GM20431 (cell line): Measurements from ENCODE around the gene CENPU.
"Not testable (repeated sequence)": the region's sequence is repeated elsewhere in the genome, so short reads cannot be mapped to it uniquely, and the experiment has no call there.

ENCODE experiments used
- in situ Hi-C: fragments of 300-500 bp; cut with MseI, MboI; formaldehyde crosslinking; loops from one replicate; pipeline ENCODE4 v1.15.0; 2020; ENCODE audit warnings: low sequenced_read_pairs; ENCODE audit not compliant: unreplicated experiment

CENPU gene, protein sequence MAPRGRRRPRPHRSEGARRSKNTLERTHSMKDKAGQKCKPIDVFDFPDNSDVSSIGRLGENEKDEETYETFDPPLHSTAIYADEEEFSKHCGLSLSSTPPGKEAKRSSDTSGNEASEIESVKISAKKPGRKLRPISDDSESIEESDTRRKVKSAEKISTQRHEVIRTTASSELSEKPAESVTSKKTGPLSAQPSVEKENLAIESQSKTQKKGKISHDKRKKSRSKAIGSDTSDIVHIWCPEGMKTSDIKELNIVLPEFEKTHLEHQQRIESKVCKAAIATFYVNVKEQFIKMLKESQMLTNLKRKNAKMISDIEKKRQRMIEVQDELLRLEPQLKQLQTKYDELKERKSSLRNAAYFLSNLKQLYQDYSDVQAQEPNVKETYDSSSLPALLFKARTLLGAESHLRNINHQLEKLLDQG

GRCh38 chr4:184733654-184734524 lies at the start of gene CENPU:
CENPU (minus strand) TSS chr4:184734096; CDS start chr4:184734062, 34 bp downstream.
- in situ Hi-C loops, result no loop called here

GRCh38 chr4:184782731-184783373 lies 49.0 kb upstream of the CENPU start:
- in situ Hi-C loops, result no loop called here

DNA sequence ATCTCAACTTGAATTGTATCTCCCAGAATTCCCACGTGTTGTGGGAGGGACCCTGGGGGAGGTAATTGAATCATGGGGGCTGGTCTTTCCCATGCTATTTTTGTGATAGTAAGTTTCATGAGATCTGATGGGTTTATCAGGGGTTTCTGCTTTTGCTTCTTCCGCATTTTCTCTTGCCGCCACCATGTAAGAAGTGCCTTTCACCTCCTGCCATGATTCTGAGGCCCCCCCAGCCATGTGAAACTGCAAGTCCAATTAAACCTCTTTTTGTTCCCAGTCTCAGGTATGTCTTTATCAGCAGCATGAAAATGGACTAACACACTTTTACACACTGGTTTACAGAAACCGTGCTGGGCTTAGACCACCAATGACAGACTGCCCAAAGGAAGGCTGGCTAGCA lies 45.3 kb upstream of the CENPU start:
- in situ Hi-C loops, result not testable (repeated sequence)

GRCh38 chr4:184778325-184778724 lies 44.4 kb upstream of the CENPU start:
- in situ Hi-C loops, result no loop called here

DNA sequence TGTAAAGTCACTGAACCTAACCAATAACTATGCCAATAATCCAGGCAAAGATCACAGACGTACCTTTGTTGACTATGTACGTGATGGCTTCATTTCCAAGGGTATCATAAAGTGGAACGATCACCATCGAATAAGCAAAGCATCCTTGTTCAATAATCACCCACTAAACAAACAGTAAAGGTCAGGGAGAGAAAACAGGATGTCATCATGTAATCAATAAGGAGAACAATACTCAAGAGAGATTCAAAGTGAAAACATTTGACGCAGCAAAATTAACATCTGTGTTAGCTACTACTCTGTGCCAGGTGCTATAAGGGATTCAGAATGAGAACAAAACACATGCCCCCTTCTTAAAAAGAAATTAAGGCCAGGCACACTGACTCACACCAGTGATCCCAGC lies 42.9 kb upstream of the CENPU start:
- in situ Hi-C loops, result no loop called here

- in situ Hi-C loops, result no loop called here
Observed at GRCh38 chr4:184775854-184776555, 42.1 kb upstream of the CENPU start.

DNA sequence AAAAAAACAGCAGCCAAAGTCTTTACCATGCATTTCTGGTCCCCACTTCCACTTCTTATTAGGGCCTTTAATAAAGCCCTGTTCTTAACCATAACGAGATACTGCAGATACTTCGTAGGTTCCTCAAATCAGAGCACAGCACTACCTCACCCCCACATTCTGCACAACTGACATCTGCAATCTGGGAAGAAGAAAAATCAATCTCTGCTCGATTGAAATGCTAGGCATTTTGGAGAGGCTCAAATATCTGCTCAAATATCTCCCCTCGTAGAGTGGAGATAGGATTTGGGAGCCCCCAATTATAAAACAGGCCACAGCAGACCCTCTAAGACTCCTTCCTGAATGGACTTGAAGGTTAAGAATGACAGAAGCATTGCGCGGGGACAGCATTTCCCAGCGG lies 40.3 kb upstream of the CENPU start:
- in situ Hi-C loops, result loop anchor here (25.0 kb wide), 1 partner anchor 213 kb away; no protein-coding TSS in a partner anchor

DNA sequence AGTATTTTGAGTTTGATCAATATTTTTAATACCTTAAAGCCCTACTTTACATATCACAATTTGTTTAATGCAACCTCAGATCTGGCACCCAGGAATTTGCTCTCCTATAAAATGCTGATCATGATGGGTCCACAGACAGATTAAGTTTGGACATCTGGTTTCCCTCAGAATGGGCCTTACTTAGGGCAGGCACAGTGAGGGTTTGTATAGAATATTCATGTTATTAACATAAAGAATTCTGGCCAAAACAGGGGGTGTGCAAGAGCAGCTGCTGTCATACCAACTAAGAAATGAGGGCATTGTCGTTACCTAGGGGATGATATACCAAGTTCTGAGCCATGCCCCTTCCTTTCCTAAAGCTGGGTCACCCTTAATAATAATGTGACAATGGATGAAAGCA lies 37.5 kb upstream of the CENPU start:
- in situ Hi-C loops, result loop anchor here (25.0 kb wide), 1 partner anchor 216 kb away; no protein-coding TSS in a partner anchor

- in situ Hi-C loops, result loop anchor here (25.0 kb wide), 1 partner anchor 218 kb away; no protein-coding TSS in a partner anchor
Observed at GRCh38 chr4:184769141-184769765, 35.4 kb upstream of the CENPU start.

DNA sequence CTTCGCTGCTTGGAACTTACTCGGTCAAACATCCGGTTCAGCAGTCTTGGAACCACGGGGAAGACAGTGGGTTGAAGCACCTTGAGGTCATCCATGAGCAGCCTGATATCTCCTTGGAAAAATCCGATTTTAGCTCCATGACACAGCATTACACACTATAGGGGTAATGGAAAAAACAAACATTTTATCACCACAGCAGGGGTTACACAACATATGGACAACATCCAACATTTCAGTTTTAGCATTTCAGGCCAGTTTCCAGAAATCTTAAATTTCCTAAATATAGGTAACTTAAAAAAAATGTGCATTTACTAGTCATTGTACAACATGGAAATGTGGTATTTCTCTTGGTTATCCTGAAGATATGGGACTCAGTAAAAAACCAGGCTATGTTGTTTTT lies 34.4 kb upstream of the CENPU start:
- in situ Hi-C loops, result loop anchor here (25.0 kb wide), 1 partner anchor 219 kb away; no protein-coding TSS in a partner anchor

DNA sequence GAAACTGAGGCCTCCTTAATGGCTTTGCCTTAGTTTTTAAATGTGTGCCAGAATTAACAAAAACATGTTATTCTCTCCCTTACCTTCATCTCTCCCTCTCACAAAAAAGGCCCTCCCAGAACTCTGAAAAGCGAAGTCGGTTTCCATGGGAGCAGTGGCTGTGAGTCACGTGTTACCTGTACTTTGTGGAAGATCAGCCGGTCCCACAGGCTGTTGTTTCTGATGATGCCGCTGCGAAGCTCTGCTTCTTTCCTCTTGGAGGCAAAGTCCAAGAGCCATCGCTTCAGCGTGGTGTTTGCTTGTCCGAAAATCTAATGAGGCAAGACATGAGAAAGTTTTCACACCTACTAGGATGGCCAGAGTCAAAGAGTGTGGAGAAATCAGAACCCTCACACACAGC lies 32.5 kb upstream of the CENPU start:
- in situ Hi-C loops, result loop anchor here (25.0 kb wide), 1 partner anchor 221 kb away; no protein-coding TSS in a partner anchor

DNA sequence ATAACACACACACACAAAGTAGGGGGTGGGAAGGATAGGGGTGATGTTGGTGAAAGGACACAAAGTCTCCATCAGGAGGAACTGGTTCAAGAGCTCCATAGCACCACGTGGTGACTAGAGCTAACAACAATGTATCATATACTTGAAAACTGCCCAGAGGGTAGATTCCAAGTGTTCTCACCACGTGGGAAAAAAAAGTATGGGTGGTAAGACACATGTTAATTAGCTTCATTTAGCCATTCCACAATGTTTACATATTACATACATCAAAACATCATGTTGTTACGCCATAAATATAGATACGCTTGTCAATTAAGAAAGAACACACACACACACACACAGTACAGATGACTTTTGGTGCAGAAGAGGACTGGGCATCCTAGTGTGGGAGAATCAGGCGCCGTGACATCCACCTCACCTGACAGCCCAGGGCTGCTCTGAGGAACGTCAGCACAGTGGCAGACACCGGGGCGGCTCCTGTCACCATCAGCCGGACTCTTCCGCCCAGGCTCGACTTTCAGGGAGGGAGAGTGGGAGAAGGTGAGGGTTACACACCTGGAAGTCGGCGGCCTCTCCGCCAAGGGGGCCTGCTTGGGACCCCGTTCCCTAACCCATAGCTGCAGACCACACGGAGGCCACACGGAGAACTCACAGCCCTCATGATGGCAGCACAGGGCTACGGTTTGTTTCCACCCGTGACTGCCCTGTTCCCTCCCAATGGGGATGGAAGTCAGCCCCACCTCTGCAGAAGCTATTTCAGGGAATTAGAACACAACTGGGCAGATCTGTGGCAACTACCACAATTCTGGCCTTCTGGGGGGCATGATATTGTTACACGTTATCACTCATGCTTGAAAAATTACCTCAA lies 31.8 kb upstream of the CENPU start:
- in situ Hi-C loops, result loop anchor here (25.0 kb wide), 1 partner anchor 222 kb away; no protein-coding TSS in a partner anchor

DNA sequence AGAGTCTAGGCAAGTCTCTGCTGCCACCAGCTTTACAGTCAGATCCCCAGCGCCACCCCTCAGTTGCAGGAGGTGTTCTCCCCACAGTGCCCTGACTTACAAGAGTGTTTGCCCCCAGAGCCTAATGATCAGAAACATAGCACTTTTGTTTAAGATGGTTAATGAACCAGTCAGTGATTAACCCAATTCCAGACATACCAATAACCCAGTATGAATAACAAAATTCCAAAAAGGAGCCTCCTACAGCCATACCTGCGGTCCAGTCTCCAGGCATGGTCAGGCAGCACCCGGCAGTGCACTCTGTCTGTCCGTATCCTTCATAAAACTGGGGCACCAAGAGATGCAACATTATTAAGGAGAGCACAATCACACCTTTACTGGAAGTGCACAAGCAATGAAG lies 30.7 kb upstream of the CENPU start:
- in situ Hi-C loops, result loop anchor here (25.0 kb wide), 1 partner anchor 223 kb away; no protein-coding TSS in a partner anchor

GRCh38 chr4:184763150-184763780 lies 29.4 kb upstream of the CENPU start:
- in situ Hi-C loops, result loop anchor here (25.0 kb wide), 1 partner anchor 224 kb away; no protein-coding TSS in a partner anchor

- in situ Hi-C loops, result loop anchor here (25.0 kb wide), 1 partner anchor 225 kb away; no protein-coding TSS in a partner anchor
Observed at GRCh38 chr4:184762100-184762499, 28.2 kb upstream of the CENPU start.

DNA sequence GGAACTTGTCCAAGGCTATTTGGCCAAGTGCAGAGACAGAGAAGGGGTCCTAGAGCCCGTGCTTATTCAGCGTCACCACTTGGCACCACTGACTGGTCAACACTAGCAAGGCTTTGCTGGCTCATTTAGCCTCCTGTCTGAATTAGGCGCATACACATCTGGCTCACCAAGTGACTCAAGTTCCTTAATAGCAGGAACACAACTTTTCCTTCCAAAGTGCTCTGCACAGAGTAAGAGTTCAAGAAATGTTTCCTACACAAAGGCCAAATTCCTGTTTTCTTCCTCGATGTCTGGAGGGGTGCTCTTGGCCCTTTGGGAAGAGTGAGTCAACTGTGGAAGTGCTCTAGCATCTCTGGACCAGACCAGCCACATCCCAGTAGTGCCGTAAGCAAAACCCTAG lies 26.8 kb upstream of the CENPU start:
- in situ Hi-C loops, result loop anchor here (25.0 kb wide), 1 partner anchor 227 kb away; no protein-coding TSS in a partner anchor

DNA sequence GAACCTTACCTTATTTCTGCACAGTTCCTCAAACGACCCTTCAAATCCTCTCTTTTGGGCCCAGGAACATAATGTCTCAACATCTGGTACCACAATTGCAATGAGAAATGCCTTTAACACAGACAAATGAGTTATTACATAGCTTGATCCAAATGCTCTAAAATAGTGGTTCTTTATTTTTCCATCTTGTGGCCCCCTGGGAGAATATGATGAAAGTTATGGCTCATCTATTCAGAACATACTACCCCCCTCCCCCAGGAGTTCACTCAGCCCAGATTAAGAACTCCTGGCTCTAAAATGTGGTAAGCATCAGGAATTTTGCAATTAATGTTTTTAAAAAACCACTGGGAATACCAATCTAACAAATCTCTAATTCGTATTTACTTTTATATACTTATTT lies 23.9 kb upstream of the CENPU start:
- in situ Hi-C loops, result loop anchor here (25.0 kb wide), 1 partner anchor 229 kb away; no protein-coding TSS in a partner anchor
